Transverse colon (tissue), 3 donors: ENCODE measurements around the gene GPC5.

Experiments
- EP300 ChIP-seq: sonication (generic); formaldehyde crosslinking; IDR thresholded peaks from one replicate; pipeline ENCODE4 v1.6.1; 2017; ENCODE audit warnings: antibody characterized with exemption, low read depth
- TF ChIP-seq, protein P1 (sequence below), 5 experiments: fragments of 200-600 bp in 3 of 5; fragments of 450-650 bp in 2 of 5; sonication (generic) in 3 of 5; IDR thresholded peaks; 1 replicate in 2 of 5; 2 replicates in 3 of 5; pipeline ENCODE4 v1.5.1; 2016 to 2017; ENCODE audit warnings: antibody characterized with exemption in 5 of 5, inconsistent platforms in 3 of 5, mild to moderate bottlenecking in 2 of 5, moderate library complexity in 1 of 5

DNA sequence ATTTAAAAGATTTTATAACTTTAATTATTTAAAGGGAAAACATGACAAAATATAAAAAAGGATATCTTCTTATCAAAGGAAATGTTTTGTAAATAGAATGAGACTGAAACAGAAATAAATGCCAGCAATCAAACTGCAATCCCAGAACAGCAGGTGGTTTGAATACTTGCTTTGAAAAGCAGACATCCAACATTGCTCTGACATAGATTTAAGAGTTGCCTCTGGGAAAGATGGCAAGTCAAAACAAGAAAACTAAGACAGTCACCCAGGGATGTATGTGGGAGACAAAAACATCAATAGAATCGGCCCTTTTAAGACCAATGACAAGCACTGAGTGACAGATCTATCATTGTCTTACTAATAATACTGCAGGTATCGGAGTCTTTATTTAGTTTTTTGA, 1038.5 kb downstream of the GPC5 start:
- TF ChIP-seq EP300, result no peak
- TF ChIP-seq, protein P1, sequence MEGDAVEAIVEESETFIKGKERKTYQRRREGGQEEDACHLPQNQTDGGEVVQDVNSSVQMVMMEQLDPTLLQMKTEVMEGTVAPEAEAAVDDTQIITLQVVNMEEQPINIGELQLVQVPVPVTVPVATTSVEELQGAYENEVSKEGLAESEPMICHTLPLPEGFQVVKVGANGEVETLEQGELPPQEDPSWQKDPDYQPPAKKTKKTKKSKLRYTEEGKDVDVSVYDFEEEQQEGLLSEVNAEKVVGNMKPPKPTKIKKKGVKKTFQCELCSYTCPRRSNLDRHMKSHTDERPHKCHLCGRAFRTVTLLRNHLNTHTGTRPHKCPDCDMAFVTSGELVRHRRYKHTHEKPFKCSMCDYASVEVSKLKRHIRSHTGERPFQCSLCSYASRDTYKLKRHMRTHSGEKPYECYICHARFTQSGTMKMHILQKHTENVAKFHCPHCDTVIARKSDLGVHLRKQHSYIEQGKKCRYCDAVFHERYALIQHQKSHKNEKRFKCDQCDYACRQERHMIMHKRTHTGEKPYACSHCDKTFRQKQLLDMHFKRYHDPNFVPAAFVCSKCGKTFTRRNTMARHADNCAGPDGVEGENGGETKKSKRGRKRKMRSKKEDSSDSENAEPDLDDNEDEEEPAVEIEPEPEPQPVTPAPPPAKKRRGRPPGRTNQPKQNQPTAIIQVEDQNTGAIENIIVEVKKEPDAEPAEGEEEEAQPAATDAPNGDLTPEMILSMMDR (IDR thresholded peaks at IDR 0.05), result no peak
